PC-3 (cell line): Measurements from ENCODE around the gene OR56A1. TPM values are rescaled to one million over a fixed set of nuclear protein-coding genes. Genes with fewer than 3 reads are reported as not detected.

Experiments used
- ATAC-seq: fragments of 200-7000 bp; cut with Tn5 transposase; 2 replicates; pipeline ENCODE4 v1.9.1; 2020; ENCODE audit warnings: mild to moderate bottlenecking, moderate library complexity
- BruUV-seq: library from RNA; stranded (reverse); fragments of 400-500 nt; replicated peaks from 2 replicates; lab custom pipeline; 2021; lab: Mats Ljungman, UMichigan
- CTCF ChIA-PET: fragments of 300-600 bp; sonication (Branson Sonifier 250); formaldehyde crosslinking; loops from one replicate; lab custom pipeline; 2022; ENCODE audit warnings: antibody characterized with exemption; lab: Charles Lee
- POLR2A ChIA-PET: fragments of 300-600 bp; sonication (Branson Sonifier 250); formaldehyde crosslinking; loops from one replicate; lab custom pipeline; 2022; ENCODE audit warnings: antibody characterized with exemption; ENCODE audit not compliant: unreplicated experiment; lab: Charles Lee
- DNase-seq: peaks from one replicate; pipeline ENCODE4 v3.0.0-alpha.2; 2015
- H2AFZ ChIP-seq: fragments of 300-600 bp; sonication (generic); 2 replicates; pipeline ENCODE4 v1.6.0; 2016; ENCODE audit warnings: antibody characterized with exemption, low read length
- H3F3A ChIP-seq: fragments of 300-600 bp; sonication (generic); one replicate; pipeline ENCODE4 v1.6.0; 2017; ENCODE audit warnings: antibody characterized with exemption, low read length, control low read depth, mild to moderate bottlenecking; ENCODE audit not compliant: unreplicated experiment
- H3K27ac ChIP-seq: fragments of 300-600 bp; sonication (generic); 2 replicates; pipeline ENCODE4 v1.5.1; 2016; ENCODE audit warnings: mild to moderate bottlenecking, low read length
- H3K27me3 ChIP-seq: fragments of 300-600 bp; sonication (generic); 2 replicates; pipeline ENCODE4 v1.6.1; 2016; ENCODE audit warnings: low read length, mixed read lengths
- H3K36me3 ChIP-seq: fragments of 300-600 bp; sonication (generic); 2 replicates; pipeline ENCODE4 v1.6.1; 2016; ENCODE audit warnings: low read depth, mixed run types, low read length, mixed read lengths
- H3K4me1 ChIP-seq: fragments of 300-600 bp; sonication (generic); 2 replicates; pipeline ENCODE4 v1.5.1; 2016; ENCODE audit warnings: low read length; ENCODE audit not compliant: insufficient read depth
- H3K4me2 ChIP-seq: fragments of 300-600 bp; sonication (generic); 2 replicates; pipeline ENCODE4 v1.6.0; 2016; ENCODE audit warnings: low read length
- H3K4me3 ChIP-seq: fragments of 300-600 bp; sonication (generic); 2 replicates; pipeline ENCODE4 v1.5.1; 2016; ENCODE audit warnings: mild to moderate bottlenecking, low read length, mixed read lengths
- H3K79me2 ChIP-seq: fragments of 300-600 bp; sonication (generic); 2 replicates; pipeline ENCODE4 v1.6.1; 2017; ENCODE audit warnings: low read length, mixed read lengths
- H3K9ac ChIP-seq: fragments of 300-600 bp; sonication (generic); 2 replicates; pipeline ENCODE4 v1.6.0; 2016; ENCODE audit warnings: mild to moderate bottlenecking, low read length
- H3K9me2 ChIP-seq: fragments of 300-600 bp; sonication (generic); replicated peaks from 2 replicates; pipeline ENCODE4 v1.6.1; 2016; ENCODE audit warnings: mixed run types, low read length, mixed read lengths
- H3K9me3 ChIP-seq: fragments of 300-600 bp; sonication (generic); 2 replicates; pipeline ENCODE4 v1.6.1; 2016; ENCODE audit warnings: low read length, mixed read lengths
- H4K20me1 ChIP-seq: fragments of 300-600 bp; sonication (generic); 2 replicates; pipeline ENCODE4 v1.6.1; 2016; ENCODE audit warnings: low read length, mixed read lengths
- EZH2 ChIP-seq: fragments of 300-600 bp; sonication (generic); IDR thresholded peaks from one replicate; pipeline ENCODE4 v1.6.1; 2017; ENCODE audit warnings: antibody characterized with exemption, mild to moderate bottlenecking, low read length; ENCODE audit not compliant: unreplicated experiment
- EZH2phosphoT487 ChIP-seq: fragments of 300-600 bp; sonication (generic); IDR thresholded peaks from 2 replicates; pipeline ENCODE4 v1.6.1; 2018; ENCODE audit warnings: mild to moderate bottlenecking, antibody characterized with exemption, low read length, borderline replicate concordance
- intact Hi-C: fragments of 100-400 bp; cut with micrococcal nuclease; formaldehyde crosslinking; loops from 2 replicates; pipeline ENCODE4 v1.9.0; 2023
- total RNA-seq: library from RNA; depleted of rRNA; stranded (reverse); fragments of >200 nt; gene quantifications from 2 replicates; pipeline ENCODE4 v1.2.3, GENCODE V29; 2014
- TF ChIP-seq, protein P1 (sequence below): fragments of 300-600 bp; sonication (generic); conservative IDR thresholded peaks from 2 replicates; pipeline ENCODE4 v1.5.1; 2017; ENCODE audit warnings: antibody characterized with exemption, low read depth, mild to moderate bottlenecking, low read length

OR56A1 gene
- total RNA-seq, 1 experiment from 2014 or later, result not detected

DNA sequence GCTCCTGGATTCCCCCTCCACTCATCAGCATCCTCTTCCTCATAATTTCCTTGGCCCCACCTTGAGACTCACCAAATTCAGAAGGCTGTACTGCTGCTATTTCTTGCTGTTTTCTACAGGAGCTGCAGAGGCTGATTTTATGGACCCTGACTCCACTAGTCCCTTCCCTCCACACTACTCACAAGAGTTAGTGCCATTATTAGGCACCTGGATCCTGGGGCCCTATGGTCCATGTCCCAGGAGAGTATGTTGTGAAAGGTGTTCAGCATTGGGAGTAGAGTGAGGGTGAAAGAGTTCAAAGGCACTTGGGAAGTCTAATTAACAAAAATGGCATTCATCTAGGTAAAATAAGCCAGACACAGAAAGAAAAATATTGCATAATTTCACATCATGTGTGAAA, 23.7 kb downstream of the OR56A1 start, which contains the start of gene OR56A4:
TSS of gene OR56A4 (minus strand) at position 101 of the 400 bp plus-strand sequence. CDS start 3,954 bp downstream, outside the sequence.
- Histone ChIP-seq H3K79me2 (no peaks in the 10 kb centered on the region), H3K4me2 (no peak within 1 kb of the TSS), H3K9ac (no peak within 1 kb of the TSS), H4K20me1 (no peaks in the 10 kb centered on the region), H3K27ac (no peak within 1 kb of the TSS), H3K27me3 (peaks cover 29% of the 10 kb centered on the region), H3K4me3 (no peak within 1 kb of the TSS), H3K4me1 (no peaks in the 10 kb centered on the region), H3K9me3 (no peaks in the 10 kb centered on the region), H3F3A (no peaks in the 10 kb centered on the region), H3K36me3 (no peaks in the 10 kb centered on the region), H2AFZ (no peak within 1 kb of the TSS), H3K9me2 (no peaks in the 10 kb centered on the region)
- TF ChIP-seq EZH2phosphoT487 (no peak), EZH2 (no peak)
- TF ChIP-seq, protein P1, sequence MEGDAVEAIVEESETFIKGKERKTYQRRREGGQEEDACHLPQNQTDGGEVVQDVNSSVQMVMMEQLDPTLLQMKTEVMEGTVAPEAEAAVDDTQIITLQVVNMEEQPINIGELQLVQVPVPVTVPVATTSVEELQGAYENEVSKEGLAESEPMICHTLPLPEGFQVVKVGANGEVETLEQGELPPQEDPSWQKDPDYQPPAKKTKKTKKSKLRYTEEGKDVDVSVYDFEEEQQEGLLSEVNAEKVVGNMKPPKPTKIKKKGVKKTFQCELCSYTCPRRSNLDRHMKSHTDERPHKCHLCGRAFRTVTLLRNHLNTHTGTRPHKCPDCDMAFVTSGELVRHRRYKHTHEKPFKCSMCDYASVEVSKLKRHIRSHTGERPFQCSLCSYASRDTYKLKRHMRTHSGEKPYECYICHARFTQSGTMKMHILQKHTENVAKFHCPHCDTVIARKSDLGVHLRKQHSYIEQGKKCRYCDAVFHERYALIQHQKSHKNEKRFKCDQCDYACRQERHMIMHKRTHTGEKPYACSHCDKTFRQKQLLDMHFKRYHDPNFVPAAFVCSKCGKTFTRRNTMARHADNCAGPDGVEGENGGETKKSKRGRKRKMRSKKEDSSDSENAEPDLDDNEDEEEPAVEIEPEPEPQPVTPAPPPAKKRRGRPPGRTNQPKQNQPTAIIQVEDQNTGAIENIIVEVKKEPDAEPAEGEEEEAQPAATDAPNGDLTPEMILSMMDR, result no peak
- BruUV-seq, result no TSS peak
- DNase-seq, result no peak
- intact Hi-C loops, result no loop called here
- POLR2A ChIA-PET, result no interaction called here
- CTCF ChIA-PET, result no interaction called here
- ATAC-seq, result no peak

DNA sequence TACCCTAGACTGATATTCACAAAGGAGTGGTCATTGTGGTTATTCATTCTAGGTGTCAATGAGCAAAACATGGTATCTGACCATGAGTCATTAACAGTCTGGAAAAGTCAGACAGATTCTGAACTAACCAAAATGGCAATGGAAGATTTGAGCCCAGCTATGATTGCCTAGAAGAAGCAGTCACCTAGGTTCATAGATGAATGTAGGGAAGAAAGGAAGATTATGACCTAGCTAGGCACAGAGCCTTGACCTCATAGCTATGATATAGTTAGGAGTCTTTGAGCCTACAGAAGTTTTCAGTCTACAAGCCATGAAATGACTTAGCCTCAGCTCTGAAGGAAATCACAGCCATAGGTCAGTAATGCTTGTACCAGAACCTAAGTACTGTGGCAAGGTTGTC, 24.2 kb downstream of the OR56A1 start:
- Histone ChIP-seq H3K4me2 (no peak overlapping the region), H3K27me3 (peaks cover 30% of the 10 kb centered on the region), H3K4me3 (no peak overlapping the region), H3K27ac (no peak overlapping the region), H4K20me1 (no peaks in the 10 kb centered on the region), H3K9ac (no peak overlapping the region), H3K9me3 (no peaks in the 10 kb centered on the region), H3K4me1 (no peaks in the 10 kb centered on the region), H3K36me3 (no peaks in the 10 kb centered on the region), H3F3A (no peaks in the 10 kb centered on the region), H3K79me2 (no peaks in the 10 kb centered on the region), H3K9me2 (no peaks in the 10 kb centered on the region), H2AFZ (no peak overlapping the region)
- CTCF ChIA-PET, result no interaction called here
- no peak for TF ChIP-seq EZH2
- TF ChIP-seq, protein P1, result no peak
- no peak for TF ChIP-seq EZH2phosphoT487
- DNase-seq (no peak), ATAC-seq (no peak)
- no TSS peak for BruUV-seq
- intact Hi-C loops, result no loop called here
- POLR2A ChIA-PET, result no interaction called here

DNA sequence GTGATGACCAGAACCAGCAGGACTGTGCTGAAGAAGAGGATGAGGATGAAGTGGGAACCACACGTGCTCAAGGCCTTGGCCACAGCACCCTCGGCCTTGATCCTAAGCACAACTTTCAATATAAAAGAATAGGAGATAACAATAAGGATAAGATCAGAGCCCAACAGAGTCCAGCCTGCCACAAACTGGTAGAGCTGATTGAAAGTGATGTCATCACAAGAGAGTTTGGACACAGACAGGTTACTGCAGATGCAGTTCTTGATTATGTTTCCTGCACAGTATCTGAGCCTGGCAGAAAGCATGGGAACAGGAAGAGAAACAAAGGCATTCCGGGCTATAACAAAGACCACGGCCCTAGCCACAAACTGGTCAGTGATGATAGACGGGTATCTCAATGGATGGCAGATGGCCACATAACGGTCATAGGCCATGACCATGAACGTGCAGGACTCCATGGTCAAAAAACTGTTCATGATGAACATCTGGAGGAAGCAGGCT, 28.3 kb downstream of the OR56A1 start:
- ChIA-PET CTCF (no interaction called here), POLR2A (no interaction called here)
- Histone ChIP-seq H3K36me3 (no peaks in the 10 kb centered on the region), H3K27me3 (peaks cover 14% of the 10 kb centered on the region; the same call in 1 of the 2 replicates), H3K9me2 (no peaks in the 10 kb centered on the region), H3K4me2 (no peak overlapping the region), H3K9me3 (no peaks in the 10 kb centered on the region), H3K79me2 (no peaks in the 10 kb centered on the region), H3F3A (no peaks in the 10 kb centered on the region), H3K27ac (no peak overlapping the region), H3K4me1 (no peaks in the 10 kb centered on the region), H3K9ac (no peak overlapping the region), H2AFZ (no peak overlapping the region), H3K4me3 (no peak overlapping the region), H4K20me1 (no peaks in the 10 kb centered on the region)
- no TSS peak for BruUV-seq
- ATAC-seq, result no peak
- no peak for DNase-seq
- TF ChIP-seq EZH2 (no peak), EZH2phosphoT487 (no peak)
- TF ChIP-seq, protein P1, result no peak
- intact Hi-C loops, result no loop called here
